GM06990 (cell line): Measurements from ENCODE around the gene FAM171A1.

Experiments
- DNase-seq: peaks from one replicate; pipeline ENCODE4 v3.0.0-alpha.2; 2011; ENCODE audit not compliant: insufficient read length; ENCODE audit errors: extremely low read depth
- H3K27me3 ChIP-seq: replicated peaks from 2 replicates; pipeline ENCODE4 v1.6.0; 2011; ENCODE audit warnings: low read length; ENCODE audit not compliant: control insufficient read depth, insufficient read depth
- H3K36me3 ChIP-seq: 2 replicates; pipeline ENCODE4 v1.5.1; 2011; ENCODE audit warnings: low read length; ENCODE audit not compliant: control insufficient read depth, insufficient read depth
- H3K4me3 ChIP-seq: replicated peaks from 2 replicates; pipeline ENCODE4 v1.5.1; 2011; ENCODE audit warnings: low read depth, mild to moderate bottlenecking, control low read depth, low read length
- TF ChIP-seq, protein P1 (sequence below): IDR thresholded peaks from 2 replicates; pipeline ENCODE4 v1.5.1; 2011; ENCODE audit warnings: low read length, control low read depth, mild to moderate bottlenecking, inconsistent platforms; ENCODE audit not compliant: insufficient read depth, poor library complexity, severe bottlenecking

The FAM171A1 gene

DNA sequence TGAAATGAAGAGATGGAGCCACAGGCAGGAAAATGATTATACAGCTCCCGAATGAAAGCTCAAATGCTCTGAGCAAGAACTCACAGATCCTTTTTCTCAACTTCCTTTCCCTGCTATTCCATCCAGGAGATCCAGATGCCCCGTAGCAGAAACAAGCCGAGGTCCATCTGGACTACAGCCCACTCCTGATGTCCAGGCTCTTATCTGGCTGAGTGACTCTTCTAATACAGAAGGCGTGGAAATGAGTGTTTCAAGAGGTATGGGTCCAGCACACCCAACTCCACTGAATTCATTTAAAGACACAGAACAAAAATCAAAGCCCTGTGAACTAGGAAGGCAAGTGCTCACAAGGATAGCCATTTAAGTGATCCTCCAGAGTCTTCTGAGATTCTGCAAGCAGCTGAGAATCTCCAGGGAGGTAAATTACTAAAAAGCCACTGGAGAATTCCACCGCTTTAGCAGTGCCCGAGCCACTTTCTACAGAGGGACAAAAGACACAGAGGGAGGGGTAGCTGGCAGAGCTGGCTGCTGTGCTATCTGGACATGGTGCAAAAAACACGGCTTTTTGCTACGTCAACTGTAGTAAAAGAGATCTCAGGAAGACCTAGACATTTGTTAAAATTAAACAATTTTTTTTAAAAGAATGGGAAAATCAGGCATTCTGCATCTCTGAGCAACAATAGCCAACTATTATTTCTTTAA is 24.5 kb downstream of the FAM171A1 start:
- TF ChIP-seq, protein P1, sequence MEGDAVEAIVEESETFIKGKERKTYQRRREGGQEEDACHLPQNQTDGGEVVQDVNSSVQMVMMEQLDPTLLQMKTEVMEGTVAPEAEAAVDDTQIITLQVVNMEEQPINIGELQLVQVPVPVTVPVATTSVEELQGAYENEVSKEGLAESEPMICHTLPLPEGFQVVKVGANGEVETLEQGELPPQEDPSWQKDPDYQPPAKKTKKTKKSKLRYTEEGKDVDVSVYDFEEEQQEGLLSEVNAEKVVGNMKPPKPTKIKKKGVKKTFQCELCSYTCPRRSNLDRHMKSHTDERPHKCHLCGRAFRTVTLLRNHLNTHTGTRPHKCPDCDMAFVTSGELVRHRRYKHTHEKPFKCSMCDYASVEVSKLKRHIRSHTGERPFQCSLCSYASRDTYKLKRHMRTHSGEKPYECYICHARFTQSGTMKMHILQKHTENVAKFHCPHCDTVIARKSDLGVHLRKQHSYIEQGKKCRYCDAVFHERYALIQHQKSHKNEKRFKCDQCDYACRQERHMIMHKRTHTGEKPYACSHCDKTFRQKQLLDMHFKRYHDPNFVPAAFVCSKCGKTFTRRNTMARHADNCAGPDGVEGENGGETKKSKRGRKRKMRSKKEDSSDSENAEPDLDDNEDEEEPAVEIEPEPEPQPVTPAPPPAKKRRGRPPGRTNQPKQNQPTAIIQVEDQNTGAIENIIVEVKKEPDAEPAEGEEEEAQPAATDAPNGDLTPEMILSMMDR, result no peak
- no peaks in the 10 kb centered on the region for H3K27me3 ChIP-seq
- H3K4me3 ChIP-seq, result no peak overlapping the region
- no peaks in the 10 kb centered on the region for H3K36me3 ChIP-seq
- no peak for DNase-seq

DNA sequence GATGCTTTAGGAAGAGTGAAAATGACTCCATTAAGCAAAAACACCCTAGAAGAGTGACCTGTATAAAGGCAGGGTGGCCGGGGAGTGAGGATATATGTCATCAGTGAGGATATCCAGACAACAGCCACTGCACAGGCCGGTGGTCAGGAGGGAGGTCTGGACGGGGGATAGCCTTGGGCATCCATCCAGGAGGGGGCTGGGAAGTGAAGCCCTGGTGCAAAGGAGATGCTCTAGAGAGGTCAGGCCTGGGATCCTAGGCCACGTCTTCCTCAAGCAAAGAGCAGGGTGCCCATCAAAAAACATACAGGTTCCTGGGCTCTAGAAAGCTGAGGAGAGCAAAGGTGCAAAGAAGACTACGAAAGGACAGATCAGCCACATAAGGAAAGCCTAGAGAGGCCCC is 25.6 kb downstream of the FAM171A1 start:
- Histone ChIP-seq H3K36me3 (no peaks in the 10 kb centered on the region), H3K27me3 (no peaks in the 10 kb centered on the region), H3K4me3 (no peak overlapping the region)
- TF ChIP-seq, protein P1, result no peak
- no peak for DNase-seq

DNA sequence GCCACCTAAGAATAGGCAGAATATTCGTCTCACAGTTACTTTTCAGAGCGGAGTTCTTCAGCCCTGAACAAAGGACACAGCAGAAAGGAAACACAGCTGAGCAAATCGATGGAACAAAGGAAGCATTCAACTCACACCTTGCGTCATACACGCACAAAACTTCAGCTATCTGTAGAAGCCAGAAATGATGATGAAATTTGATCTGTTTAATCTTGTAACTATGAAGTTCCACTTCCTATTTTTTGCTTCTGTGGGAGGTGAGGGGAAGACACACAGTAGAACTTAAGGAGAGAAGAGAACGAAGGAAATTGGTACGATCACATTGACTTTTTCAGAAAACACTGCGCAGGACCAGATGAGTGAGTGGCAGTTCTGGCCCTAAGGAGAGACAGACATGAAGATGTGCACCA is 26.2 kb downstream of the FAM171A1 start:
- no peak for DNase-seq
- Histone ChIP-seq H3K4me3 (no peak overlapping the region), H3K36me3 (no peaks in the 10 kb centered on the region), H3K27me3 (no peaks in the 10 kb centered on the region; the same call in 1 of the 2 replicates)
- TF ChIP-seq, protein P1, result no peak

DNA sequence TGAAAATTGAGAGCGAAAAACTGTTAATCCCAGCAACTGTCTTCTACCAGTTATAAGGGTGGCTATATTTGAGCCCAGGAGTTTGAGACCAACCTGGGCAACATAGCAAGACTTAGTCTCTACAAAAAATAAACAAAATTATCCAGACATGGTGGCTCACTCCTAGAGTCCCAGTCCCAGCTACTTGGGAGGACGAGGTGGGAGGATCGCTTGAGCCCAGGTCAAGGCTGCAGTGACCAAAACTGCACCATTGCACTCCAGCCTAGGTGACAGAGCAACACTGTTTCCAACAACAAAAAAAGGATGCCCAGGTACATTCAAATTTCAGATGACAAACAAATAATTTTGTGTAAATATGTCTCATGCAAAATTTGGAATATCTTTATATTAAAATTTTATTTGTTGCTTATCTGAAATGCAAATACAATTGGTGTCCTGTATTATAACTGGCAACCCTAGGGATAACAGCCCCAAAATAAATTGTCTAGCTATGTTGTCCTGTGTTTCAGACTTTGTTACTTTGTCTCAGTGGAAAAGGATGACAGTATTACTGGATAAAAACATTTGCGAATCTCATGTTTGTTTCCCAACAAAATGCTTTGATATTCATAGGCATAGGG is 26.7 kb downstream of the FAM171A1 start:
- H3K4me3 ChIP-seq, result no peak overlapping the region
- H3K36me3 ChIP-seq, result no peaks in the 10 kb centered on the region
- DNase-seq, result no peak
- TF ChIP-seq, protein P1, result no peak
- H3K27me3 ChIP-seq, result no peaks in the 10 kb centered on the region; the same call in 1 of the 2 replicates

DNA sequence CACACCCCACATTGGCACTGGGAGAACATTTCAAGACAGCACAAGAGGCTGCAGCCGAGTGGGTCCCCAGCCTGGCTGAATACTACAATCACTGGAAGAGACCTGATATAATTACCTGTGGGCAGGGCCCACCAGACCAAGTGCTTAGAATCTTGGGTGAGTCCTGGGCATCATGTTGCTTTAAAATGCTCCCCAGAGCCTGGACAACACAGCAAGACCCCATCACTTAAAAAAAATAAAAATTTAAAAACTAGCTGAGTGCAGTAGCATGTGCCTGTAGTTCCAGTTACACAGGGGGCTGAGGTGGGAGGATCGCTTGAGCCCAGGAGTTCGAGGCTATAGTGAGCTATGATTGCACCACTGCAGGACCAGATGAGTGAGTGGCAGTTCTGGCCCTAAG is 28.1 kb downstream of the FAM171A1 start:
- TF ChIP-seq, protein P1, result no peak
- DNase-seq, result no peak
- Histone ChIP-seq H3K36me3 (no peaks in the 10 kb centered on the region), H3K4me3 (no peak overlapping the region), H3K27me3 (no peaks in the 10 kb centered on the region; the same call in 1 of the 2 replicates)
